Loucy (cell line): ENCODE measurements around the gene PHRF1.

ENCODE experiments used
- CTCF ChIP-seq: fragments of 200-600 bp; sonication (generic); conservative IDR thresholded peaks from 2 replicates; pipeline ENCODE4 v1.5.1; 2014; ENCODE audit warnings: mild to moderate bottlenecking, antibody characterized with exemption, low read length
- EZH2phosphoT487 ChIP-seq: fragments of 200-600 bp; IDR thresholded peaks from 2 replicates; pipeline ENCODE4 v1.6.1; 2018; ENCODE audit warnings: antibody characterized with exemption, mild to moderate bottlenecking, moderate library complexity, borderline replicate concordance

GRCh38 chr11:559020-559620 lies 17.1 kb upstream of the PHRF1 start:
- peak; percentile 29; the same call in 1 of the 2 replicates for TF ChIP-seq CTCF
- no peak for TF ChIP-seq EZH2phosphoT487
